Smooth muscle cell (in vitro differentiated cells): ENCODE measurements around the gene DPP6. TPM values are rescaled to one million over a fixed set of nuclear protein-coding genes. Genes with fewer than 3 reads are reported as not detected.

Experiments used
- DNase-seq: peaks from one replicate; lab custom pipeline; 2025; ENCODE audit not compliant: unreplicated experiment; lab: John Stamatoyannopoulos, UW
- H2AFZ ChIP-seq: fragments of 200-600 bp; sonication (generic); 2 replicates; pipeline ENCODE4 v1.6.0; 2016; ENCODE audit warnings: antibody characterized with exemption, low read depth, mild to moderate bottlenecking
- H3F3A ChIP-seq: fragments of 200-600 bp; sonication (generic); 2 replicates; pipeline ENCODE4 v1.6.0; 2017; ENCODE audit warnings: antibody characterized with exemption, low read depth
- H3K27ac ChIP-seq: fragments of 200-600 bp; sonication (generic); 2 replicates; pipeline ENCODE4 v1.5.1; 2016; ENCODE audit warnings: low read depth, mild to moderate bottlenecking
- H3K27me3 ChIP-seq: fragments of 200-600 bp; sonication (generic); 2 replicates; pipeline ENCODE4 v1.6.1; 2016; ENCODE audit warnings: low read depth, mild to moderate bottlenecking
- H3K36me3 ChIP-seq: fragments of 200-600 bp; sonication (generic); 2 replicates; pipeline ENCODE4 v1.5.1; 2016; ENCODE audit warnings: low read depth
- H3K4me1 ChIP-seq: fragments of 200-600 bp; sonication (generic); 2 replicates; pipeline ENCODE4 v1.5.1; 2016; ENCODE audit warnings: low read depth
- H3K4me2 ChIP-seq: fragments of 200-600 bp; sonication (generic); 2 replicates; pipeline ENCODE4 v1.6.0; 2016; ENCODE audit warnings: mild to moderate bottlenecking
- H3K4me3 ChIP-seq: fragments of 200-600 bp; sonication (generic); 2 replicates; pipeline ENCODE4 v1.5.1; 2016; ENCODE audit warnings: mild to moderate bottlenecking
- H3K79me2 ChIP-seq: fragments of 200-600 bp; sonication (generic); 2 replicates; pipeline ENCODE4 v1.6.0; 2016; ENCODE audit warnings: low read depth, mild to moderate bottlenecking
- H3K9ac ChIP-seq: fragments of 200-600 bp; sonication (generic); 2 replicates; pipeline ENCODE4 v1.6.0; 2016; ENCODE audit warnings: low read depth
- H3K9me3 ChIP-seq: fragments of 200-600 bp; sonication (generic); replicated peaks from 2 replicates; pipeline ENCODE4 v1.5.1; 2016; ENCODE audit warnings: low read depth
- H4K20me1 ChIP-seq: fragments of 200-600 bp; sonication (generic); 2 replicates; pipeline ENCODE4 v1.6.0; 2016; ENCODE audit warnings: low read depth
- CTCF ChIP-seq: fragments of 200-600 bp; sonication (generic); IDR thresholded peaks from 2 replicates; pipeline ENCODE4 v1.5.1; 2017; ENCODE audit warnings: borderline replicate concordance, mild to moderate bottlenecking, antibody characterized with exemption; ENCODE audit not compliant: insufficient read depth, poor library complexity, severe bottlenecking
- WGBS: methylation state at CpG from one replicate; pipeline ENCODE4 v1.1.7; 2016; ENCODE audit warnings: low lambda C conversion rate; 5-methylcytosine and 5-hydroxymethylcytosine counted together
- polyA plus RNA-seq: library from polyadenylated mRNA; unstranded; fragments of >200 nt; fragmentation: Nextera tagmentation; extraction: Ambion mirVana; gene quantifications from 2 replicates; pipeline ENCODE4 v1.2.1, GENCODE V29; 2016
- total RNA-seq: library from RNA; depleted of rRNA; stranded (reverse); fragments of >200 nt; gene quantifications from 2 replicates; pipeline ENCODE4 v1.2.3, GENCODE V29; 2014

Gene DPP6
- total and polyA plus RNA-seq, 2 experiments from 2014 or later, result 0.72 TPM; not detected in 1

GRCh38 chr7:154412105-154412504 lies 359.9 kb downstream of the DPP6 start:
- Histone ChIP-seq H4K20me1 (no peaks in the 10 kb centered on the region), H2AFZ (no peak overlapping the region), H3K79me2 (no peaks in the 10 kb centered on the region), H3K9me3 (no peaks in the 10 kb centered on the region), H3K36me3 (no peaks in the 10 kb centered on the region), H3K27me3 (no peaks in the 10 kb centered on the region), H3F3A (no peaks in the 10 kb centered on the region), H3K27ac (no peak overlapping the region), H3K9ac (no peak overlapping the region), H3K4me2 (no peak overlapping the region), H3K4me1 (no peaks in the 10 kb centered on the region), H3K4me3 (no peak overlapping the region)
- WGBS, result 85% methylated on average over 2 of the region's 2 CpGs
- DNase-seq, result no peak
- no peak for TF ChIP-seq CTCF

- 83% methylated on average over 6 of the region's 6 CpGs for WGBS
- Histone ChIP-seq H2AFZ (no peak overlapping the region), H3K4me1 (no peaks in the 10 kb centered on the region), H3K79me2 (no peaks in the 10 kb centered on the region), H3K27ac (no peak overlapping the region), H3K9me3 (no peaks in the 10 kb centered on the region), H3K9ac (no peak overlapping the region), H3K36me3 (no peaks in the 10 kb centered on the region), H4K20me1 (no peaks in the 10 kb centered on the region), H3F3A (no peaks in the 10 kb centered on the region), H3K4me3 (no peak overlapping the region), H3K27me3 (no peaks in the 10 kb centered on the region), H3K4me2 (no peak overlapping the region)
- no peak for TF ChIP-seq CTCF
- DNase-seq, result no peak
Observed at GRCh38 chr7:154415709-154416399, 363.7 kb downstream of the DPP6 start.

GRCh38 chr7:154416714-154417113 lies 364.5 kb downstream of the DPP6 start:
- TF ChIP-seq CTCF, result no peak
- Histone ChIP-seq H3K4me1 (no peaks in the 10 kb centered on the region), H3K9me3 (no peaks in the 10 kb centered on the region), H3K4me3 (no peak overlapping the region), H3K4me2 (no peak overlapping the region), H3K9ac (no peak overlapping the region), H3K27me3 (no peaks in the 10 kb centered on the region), H3K79me2 (no peaks in the 10 kb centered on the region), H3K36me3 (no peaks in the 10 kb centered on the region), H3F3A (no peaks in the 10 kb centered on the region), H2AFZ (no peak overlapping the region), H4K20me1 (no peaks in the 10 kb centered on the region), H3K27ac (no peak overlapping the region)
- 52% methylated on average over 6 of the region's 6 CpGs for WGBS
- no peak for DNase-seq

- Histone ChIP-seq H3K4me2 (no peak overlapping the region), H3K79me2 (no peaks in the 10 kb centered on the region), H4K20me1 (no peaks in the 10 kb centered on the region), H2AFZ (no peak overlapping the region), H3K4me3 (no peak overlapping the region), H3K4me1 (no peaks in the 10 kb centered on the region), H3K9ac (no peak overlapping the region), H3K27me3 (no peaks in the 10 kb centered on the region), H3K9me3 (no peaks in the 10 kb centered on the region), H3K27ac (no peak overlapping the region), H3F3A (no peaks in the 10 kb centered on the region), H3K36me3 (no peaks in the 10 kb centered on the region)
- 86% methylated on average over 10 of the region's 10 CpGs for WGBS
- TF ChIP-seq CTCF, result no peak
- DNase-seq, result no peak
Observed at GRCh38 chr7:154419344-154419743, 367.1 kb downstream of the DPP6 start.
